CD4-positive, alpha-beta T cell treated with Interferon alpha-2 for 1 hour (primary cell): ENCODE measurements around the gene SLC25A53.
A peak's percentile ranks its signal among the peaks of the same experiment; 100 is the strongest.

Source experiments
- DNase-seq, 2 donors: peaks; one replicate each; pipeline ENCODE4 v3.0.0-alpha.2; 2020 to 2022

The SLC25A53 gene, protein sequence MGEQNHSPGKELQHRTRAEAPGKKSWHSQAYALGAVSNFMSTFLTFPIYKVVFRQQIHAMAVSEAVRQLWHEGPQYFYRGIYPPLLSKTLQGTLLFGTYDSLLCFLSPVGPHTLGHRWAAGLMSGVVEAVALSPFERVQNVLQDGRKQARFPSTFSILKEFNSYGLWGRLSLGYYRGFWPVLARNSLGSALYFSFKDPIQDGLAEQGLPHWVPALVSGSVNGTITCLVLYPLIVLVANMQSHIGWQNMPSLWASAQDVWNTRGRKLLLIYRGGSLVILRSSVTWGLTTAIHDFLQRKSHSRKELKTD

DNA sequence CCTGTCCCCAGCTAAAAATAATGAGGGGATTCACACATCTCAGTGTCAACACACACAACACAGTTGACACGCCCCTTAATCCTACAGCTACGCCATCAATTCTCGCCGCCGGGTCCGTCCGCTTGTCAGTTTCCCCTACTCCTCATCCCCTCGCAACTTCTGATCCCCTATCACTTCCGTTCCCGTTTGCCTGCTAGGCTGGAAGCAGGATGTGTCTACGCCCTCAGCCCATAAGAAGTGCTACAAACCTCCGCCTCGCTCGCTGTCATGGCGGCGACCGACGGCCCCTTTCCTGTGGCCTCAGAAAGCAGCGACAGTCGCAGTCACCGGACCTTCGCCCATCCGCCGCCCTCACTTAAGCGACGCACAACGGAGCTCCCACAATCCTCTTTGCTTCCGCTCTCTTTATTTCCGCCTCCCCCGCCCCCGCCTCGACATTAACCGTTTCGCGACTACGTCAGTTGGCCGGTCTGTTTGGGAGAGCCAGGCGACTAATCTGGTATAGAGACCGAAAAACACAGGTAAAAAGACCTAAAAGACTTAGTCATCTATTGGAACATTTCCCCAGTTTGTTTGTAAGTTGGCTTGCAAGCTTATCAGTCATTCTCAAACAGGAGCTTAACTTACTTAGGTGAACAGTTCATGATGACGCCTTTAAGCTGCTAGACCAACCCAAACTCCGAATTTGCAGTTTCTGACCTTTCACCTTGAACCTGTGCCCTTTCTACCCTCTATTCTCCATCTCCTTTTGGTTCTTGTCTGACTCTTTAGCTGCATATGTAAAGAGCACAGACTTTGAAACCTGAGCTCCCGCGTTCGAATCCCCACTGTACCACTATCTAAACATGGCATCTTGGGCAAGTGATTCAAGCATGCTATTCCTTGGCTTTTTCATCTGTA is at the start of gene SLC25A53:
Gene SLC25A53, minus strand, starts transcription at position 380 of the 900 bp plus-strand sequence. CDS start 51,752 bp downstream, outside the sequence.
- DNase-seq: peak; percentile 80 to 84

DNA sequence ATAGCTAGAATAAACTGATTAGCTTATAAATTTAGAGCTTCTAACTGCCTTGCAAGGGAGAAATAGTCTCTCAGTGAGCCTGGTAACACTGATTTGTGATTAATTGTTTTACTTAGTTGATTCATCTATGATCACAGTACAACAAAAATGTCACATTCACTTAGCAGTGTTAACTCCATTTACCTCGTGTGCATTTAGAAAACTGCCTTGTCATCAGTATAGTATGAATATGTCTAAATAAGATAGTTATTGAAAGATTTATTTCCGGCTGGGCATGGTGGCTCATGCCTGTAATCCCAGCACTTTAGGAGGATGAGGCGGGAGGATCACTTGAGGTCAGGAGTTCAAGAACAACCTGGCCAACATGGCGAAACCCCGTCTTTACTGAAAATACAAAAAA is 48.7 kb upstream of the SLC25A53 start:
- DNase-seq: no peak

GRCh38 chrX:104195489-104196084 is 38.8 kb upstream of the SLC25A53 start:
- peak in 1 of 2 donors; percentile 42 for DNase-seq

- DNase-seq: no peak
These were observed 38.2 kb upstream of the SLC25A53 start for GRCh38 chrX:104195013-104195412.

- no peak for DNase-seq
These were observed 36.7 kb upstream of the SLC25A53 start for GRCh38 chrX:104193485-104193884.

GRCh38 chrX:104189837-104190236 is 33.0 kb upstream of the SLC25A53 start:
- DNase-seq: no peak

GRCh38 chrX:104187931-104188330 is 31.1 kb upstream of the SLC25A53 start:
- DNase-seq: no peak

DNA sequence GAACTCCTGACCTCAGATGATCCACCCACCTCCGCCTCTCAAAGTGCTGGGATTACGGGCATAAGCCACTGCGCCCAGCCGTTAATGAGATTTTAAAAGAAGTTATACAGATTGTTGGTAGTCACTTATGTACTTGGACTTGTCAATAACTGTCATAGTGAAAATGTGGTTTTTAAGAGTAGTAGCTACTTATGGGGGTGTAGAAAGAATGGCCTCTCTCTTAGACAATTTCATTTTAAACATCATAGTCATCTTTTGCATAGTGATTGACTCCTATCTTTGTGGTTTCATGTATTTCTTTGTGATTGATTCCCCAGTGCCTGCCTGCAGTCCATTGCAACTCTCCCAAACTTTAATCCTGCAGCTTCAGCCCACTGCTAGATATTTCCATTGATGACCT is 26.9 kb upstream of the SLC25A53 start:
- DNase-seq: no peak

GRCh38 chrX:104173841-104174240 is 17.0 kb upstream of the SLC25A53 start:
- DNase-seq: no peak

DNA sequence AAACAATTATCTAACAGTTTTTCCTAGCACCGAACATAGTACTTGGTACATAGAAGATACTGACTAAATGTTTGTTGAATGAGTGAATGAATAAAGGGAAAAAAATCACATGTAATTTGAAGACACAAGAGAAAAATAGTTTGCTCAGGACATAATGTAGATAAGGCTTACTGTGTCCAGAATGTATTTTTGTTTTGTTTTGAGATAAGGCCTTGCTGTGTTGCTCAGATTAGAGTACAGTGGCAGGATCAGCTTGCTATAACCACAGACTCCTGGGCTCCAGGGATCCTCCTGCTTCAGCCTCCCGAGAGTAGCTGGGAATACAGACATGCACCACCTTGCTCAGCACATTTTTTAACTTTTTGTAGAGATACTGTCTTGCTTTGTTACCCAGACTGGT is 16.0 kb upstream of the SLC25A53 start:
- DNase-seq: no peak

DNA sequence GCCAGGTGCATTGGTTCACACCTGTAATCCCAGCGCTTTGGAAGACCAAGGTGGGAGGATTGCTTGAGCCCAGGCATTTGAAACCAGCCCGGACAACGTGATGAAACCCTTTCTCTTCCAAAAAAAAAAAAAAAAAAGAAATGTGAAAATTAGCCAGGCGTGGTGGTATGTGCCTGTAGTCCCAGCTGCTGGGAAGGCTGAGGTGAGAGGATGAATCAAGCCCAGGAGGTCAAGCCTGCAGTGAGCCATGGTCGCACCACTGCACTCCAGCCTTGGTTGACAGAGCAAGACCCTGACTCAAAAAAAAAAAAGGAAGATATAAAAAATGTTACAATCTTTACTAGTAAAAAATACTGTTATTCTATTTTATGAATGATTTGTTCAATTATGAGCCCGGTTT is 15.3 kb upstream of the SLC25A53 start:
- DNase-seq: no peak

DNA sequence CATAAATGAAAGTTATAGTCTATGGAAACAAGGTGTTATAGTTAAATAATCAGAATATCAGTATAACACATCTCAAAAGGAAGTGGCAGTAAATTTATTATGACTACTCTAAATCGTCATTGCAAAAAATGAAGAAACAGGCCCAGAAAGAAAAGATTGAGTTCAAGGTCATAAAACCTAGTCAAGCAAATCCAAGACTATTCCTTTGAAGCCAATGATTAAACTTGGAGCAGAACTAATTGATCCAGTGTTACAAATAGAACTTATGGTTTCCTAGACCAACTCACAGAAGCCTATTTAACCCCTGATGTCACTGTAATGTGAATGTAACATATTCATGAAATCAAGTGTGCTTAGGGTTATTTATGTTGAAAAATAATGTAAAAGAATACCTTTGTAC is 11.3 kb upstream of the SLC25A53 start:
- DNase-seq: no peak

DNA sequence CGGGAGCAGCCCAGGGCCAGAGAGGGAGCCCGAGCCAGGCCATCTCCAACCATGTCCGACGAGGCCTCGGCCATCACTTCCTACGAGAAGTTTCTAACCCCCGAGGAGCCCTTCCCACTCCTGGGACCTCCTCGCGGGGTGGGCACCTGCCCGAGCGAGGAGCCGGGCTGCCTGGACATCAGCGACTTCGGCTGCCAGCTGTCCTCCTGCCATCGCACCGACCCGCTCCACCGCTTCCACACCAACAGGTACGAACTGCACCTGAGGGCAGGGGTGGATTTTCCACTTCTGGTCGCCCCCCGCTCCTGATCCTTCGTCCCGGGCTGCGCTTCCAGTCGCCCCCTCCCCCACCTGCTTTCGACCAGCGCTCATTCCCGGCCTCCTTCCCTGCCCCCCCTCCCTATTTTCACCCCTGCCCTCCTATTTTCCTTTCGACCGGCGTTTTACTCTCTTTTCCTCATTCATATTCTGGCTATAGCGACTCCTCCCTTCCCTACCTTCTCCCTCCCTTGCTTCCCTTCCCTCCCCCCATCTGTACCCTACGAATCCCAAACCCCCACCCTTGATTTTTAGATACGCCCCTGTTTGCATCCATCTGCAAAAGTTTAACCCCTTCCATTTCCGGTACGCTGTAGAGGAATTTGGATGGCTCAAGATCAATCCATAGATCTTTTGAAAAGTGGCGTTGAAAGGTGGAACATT is 10.1 kb upstream of the SLC25A53 start:
- DNase-seq: no peak

DNA sequence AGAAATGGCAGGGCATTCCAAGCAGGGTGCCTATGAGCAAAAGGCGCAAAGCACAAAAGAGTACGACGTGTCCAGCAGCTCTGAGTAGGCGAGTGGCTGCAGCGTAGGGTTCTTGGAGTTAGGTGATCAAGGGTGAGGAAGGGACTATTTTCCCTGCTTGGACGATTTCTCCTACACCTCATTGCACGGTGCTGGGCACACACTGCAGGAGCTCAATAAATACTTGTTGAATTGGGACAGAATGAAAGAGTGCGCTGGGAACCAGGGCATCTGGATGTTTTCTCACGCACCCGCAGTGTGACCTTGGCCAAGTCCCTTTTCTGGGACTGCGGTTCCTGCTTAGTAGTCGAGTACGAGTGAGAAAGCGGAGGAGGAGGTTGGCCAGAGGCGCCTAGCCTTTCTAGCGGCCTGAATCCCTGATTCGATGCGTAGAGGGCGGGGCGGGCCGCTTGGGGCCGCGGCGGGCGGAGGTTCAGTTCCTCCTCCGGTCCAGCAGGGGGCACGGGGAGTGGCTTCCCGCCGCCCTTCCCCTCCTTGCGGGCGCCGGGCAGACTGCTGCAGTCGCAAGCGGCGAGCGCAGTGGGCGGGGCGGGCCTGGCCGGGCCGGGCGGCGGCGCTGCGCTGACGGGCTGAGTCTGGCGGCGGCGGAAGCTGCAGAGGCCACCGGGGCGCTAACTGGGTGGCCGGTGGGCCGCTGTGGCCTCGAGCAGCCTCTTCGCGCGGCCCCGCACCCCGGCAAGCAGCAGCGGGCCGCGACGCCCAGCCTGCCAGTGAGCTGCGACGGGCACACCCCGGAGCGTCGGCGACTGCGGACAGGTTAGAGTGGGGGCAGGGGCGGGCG is 9.3 kb upstream of the SLC25A53 start, which contains the start of gene FAM199X:
Gene FAM199X, plus strand, starts transcription at position 560 of the 841 bp plus-strand sequence. CDS start 333 bp downstream, outside the sequence.
- DNase-seq: peak; percentile 85 to 88

DNA sequence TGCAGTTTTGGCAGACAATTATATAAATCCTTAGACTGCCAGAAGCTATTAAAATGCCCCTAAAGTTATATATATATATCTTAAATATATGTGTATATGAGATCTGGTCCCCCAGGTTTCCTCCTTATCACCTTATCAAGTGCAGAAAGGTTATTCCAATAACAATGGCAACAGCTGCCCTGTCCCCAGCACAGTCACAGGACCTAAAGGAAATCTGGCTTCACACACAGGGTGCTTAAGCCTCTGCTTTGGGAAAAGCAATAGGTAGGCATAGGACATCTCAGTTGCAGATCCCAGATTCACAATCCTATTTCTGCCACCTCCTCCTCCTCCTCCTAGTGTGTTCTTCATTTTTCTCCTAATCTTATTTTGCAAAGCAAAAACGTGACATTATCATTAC is 5.8 kb downstream of the SLC25A53 start:
- DNase-seq: no peak

GRCh38 chrX:104141087-104141760 is 15.6 kb downstream of the SLC25A53 start:
- no peak for DNase-seq

DNA sequence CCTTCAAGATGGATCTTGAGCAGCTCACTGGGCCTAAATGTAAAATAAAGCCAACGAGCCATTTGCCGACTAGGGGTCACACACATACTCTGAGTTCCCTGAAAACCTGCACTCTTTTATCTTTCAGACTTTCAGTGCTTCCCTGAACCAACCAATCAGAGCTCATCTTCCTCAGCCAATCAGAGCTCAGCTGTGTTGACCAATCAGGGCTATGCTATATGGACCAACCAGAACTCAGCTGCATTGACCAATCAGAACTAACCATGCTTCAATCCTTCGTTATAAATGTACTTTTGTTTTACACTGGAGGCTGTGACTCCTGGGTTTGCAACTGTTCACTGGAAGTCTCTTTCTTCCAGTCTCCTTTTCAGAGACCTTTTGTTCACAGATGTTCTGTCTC is 19.3 kb downstream of the SLC25A53 start:
- peak; percentile 20 to 30 for DNase-seq

DNA sequence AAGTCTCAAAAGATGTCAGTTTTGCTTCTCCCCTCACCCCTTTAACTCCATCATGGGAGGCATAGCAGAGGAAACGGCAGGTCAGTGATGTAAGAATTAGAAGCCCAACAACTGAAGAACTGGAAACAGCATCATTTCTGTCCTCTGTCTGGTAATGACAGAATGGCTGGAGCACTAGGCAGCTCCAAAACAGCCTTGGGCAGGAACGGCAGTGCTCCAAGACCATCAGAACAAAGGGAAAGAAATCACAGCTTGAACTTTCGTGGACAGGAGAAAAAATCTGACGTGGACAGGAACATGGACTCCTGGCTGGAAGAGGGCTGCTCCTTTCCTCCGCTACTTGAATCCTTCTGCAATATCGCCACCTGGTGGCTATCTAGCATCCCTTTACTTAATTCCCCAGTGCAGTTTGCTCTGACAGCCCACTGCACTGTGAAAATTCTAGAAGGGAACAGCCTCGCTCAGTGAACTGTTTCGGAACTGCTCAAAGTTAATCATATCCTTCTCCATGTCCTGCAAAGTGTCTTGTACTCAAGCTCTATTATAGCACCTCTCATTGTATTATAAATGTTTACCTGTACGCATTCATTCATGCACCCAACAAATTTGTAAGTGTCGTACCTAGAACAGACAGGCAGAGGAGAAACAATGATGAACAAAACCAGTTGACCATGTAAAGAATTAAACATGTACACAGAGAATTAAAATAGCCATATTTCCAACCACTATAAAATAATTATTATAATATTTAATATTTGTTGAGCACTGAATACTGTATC is 20.4 kb downstream of the SLC25A53 start:
- peak; percentile 61 to 70 for DNase-seq

DNA sequence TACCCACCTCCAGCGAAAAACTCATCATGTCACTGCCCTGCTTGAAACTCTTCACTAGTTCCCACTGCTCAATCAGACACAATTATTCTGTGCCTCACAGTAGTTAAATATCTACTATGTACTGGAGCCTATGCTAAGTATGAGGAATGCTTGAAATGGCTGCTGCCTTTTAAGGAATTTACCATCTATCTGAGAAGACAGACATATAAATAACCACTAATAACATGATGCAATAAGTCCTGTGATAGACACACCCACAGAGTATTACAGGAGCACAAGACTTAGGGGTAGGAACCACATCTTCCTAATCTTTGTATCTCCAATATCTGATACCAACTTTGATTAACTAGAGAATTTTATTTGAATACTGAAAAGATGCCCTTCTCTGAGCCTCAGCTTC is 21.1 kb downstream of the SLC25A53 start:
- DNase-seq: no peak

DNA sequence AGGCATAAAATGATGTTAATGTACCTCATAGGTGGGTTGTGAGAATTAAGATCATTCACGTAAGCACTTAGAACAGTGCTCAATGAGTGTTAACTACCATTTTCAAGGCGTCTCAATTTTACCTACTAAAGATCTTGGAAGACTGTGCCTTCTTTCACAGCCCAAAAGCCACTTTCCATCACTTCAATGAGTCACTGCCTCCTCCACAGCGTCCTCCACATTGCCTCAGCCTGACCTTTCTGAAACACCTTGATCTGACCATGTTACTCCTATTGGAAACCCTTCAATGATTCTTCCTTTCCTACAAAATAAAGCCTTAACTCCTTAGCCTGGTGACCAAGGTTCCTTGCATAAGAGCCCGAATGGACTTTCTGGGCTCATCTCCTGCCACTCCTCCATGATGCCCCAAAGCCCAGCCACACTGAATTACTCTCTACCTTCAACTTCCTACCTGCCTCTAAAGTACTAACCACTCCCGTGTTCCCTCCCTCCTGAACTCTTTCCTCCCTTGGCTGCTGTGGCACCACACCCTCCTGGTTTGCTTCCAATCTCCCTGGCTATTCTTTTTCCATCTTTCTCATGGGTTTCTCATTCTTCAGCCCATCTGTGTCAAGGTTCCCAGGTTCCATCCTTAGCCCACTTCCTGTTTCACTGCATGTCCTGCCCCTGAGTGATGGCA is 22.1 kb downstream of the SLC25A53 start:
- no peak for DNase-seq
